Measurements from ENCODE around the gene SERPINF2.

- TF ChIP-seq POLR2A (IDR thresholded peaks at IDR 0.05), result no peak
- no peak for TF ChIP-seq CTCF (IDR thresholded peaks at IDR 0.05 in 4 of 5, conservative IDR thresholded peaks at IDR 0.05 in 1 of 5)
Measured at GRCh38 chr17:1774390-1775176, 31.9 kb downstream of the SERPINF2 start.
